NCI-H1105 treated with DMSO at 0.1 percent for 48 hours (cell line): ENCODE data around the gene C6orf136.
A peak's percentile ranks its signal among the peaks of the same experiment; 100 is the strongest.

Source experiments
- DNase-seq: peaks from one replicate; lab custom pipeline; 2025; lab: John Stamatoyannopoulos, UW

Gene C6orf136

DNA sequence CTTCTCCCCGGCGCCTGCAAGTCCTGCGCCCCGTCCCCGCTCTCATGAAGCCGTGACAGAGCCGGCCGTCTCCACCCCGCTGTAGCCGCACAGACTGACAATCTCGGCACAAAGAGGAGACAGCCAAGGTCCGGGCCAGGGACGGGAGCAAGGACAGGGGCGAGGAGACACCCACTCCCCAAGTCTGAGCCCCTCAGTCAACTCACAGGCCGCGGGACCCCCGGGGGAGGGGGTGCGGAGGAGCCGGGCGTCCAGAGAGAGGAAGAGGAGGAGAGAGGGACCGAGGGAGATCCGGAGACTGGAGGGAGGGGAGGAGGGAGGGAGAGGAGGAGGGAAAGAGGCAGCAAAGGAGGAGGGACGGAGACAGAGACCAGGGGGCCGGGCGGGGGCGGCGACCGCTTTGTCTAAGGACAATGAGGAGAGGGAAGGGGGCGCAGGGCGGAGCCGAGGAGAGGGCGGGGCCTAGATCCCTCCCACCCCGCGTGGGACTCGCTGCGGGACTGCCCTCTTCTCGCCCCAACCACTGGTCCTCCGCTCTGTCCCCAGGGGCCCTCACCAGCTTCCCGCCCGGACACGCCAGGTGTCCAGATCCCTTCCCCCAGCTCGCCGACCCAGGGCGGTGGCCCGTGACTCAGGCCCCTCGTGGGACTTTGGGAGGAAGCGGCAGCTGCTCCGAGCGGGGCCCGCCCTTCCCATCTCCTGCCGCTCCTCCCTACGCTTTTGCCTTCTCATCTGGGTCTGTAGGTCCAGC lies 40.1 kb downstream of the C6orf136 start:
- DNase-seq, result peak; percentile 85

DNA sequence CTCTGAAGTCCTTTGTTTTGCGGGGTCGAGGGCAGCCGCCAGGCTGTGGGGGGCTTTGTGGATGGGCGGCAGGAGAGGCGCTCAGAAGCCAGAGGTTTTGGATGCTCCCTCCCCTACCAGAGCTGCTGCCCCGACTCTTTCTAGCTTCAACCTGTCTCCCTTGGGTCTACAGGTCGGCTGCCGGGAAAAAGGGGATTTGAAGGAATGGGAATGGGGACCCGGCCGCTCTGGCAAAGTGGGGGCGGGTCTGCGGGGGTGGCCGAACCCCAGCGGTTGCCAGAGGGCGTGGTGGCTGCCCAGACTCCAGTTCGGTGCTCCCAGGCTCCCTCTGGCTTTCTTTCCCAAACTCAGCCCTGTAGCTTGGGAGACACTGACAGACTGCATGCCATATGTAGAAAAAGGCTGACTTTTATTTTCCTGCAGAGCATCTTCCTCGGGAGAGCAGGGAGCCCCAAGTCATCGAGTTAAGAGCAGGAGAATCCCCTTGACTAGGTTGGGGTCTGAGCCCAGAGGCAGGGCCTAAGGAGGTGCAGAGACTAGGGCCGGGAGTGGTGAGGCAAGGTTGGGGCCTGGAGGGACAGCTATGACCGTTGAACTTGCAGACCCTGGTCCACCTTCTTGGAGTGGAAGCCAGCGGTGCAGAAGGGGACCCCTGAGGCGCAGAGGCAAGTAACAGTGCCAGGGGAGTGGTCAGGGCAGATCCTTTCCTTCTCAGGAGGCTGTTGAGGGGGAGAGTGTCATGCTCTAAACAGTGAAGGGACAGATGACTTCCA lies 40.9 kb downstream of the C6orf136 start:
- DNase-seq, result peak; percentile 22

DNA sequence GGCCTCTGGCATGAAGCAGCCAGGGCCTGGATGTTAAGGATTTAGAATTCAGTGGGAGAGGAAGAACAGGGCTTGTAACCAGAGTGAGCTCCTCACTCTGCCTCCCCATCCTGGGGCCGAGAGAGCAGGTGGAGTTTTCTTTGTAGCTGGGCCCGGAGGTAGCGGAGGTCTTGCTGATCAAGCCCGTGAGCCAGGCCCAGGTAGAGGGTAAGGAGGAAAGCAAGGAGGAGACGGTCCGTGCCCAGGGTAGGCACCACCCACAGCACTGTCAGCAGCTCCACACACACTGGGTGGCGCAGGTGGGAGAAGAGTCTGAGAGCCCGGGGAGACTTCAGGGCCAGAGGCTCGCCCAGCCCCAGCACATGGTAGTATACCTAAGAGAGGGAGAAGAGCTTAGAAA lies 41.6 kb downstream of the C6orf136 start:
- DNase-seq, result no peak

DNA sequence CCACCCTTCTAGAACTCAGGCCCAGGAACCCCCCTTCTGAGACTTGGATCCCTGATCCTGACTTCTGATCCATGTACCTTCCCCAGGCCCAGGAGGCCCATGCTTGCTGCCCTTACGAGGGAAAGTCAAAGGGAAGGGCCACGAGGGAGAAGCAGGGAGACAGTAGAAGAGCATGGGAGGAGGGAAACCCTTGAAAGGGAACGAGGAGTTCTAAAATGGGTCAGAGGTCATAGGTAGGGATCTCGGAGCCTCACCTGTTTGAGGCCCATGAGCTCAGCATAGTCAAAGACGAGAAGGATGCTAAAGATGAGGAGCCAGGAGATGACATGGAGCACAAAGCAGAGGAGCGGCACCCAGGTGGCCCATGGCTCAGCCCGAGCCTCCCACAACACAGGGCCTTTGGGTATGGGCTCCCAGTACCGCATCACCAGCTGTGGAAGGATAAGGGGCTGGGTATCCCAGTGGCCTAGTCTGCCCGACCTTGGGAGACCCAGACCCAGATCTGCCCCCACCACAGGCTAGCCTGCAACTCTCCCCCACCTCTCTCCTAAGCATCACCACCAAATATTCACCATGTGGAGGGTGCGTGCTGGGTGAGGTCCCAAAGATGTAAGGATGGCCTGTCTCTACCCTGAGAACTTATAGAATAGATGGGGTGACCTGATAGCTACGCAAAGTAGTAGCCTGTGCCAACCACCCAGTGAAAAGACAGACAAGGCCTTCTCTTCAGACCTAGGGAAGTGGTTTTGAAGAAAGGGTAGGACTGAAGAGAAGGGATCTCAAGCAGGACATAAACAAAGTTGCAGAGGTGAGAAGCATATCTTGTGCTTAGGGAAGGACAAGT lies 42.3 kb downstream of the C6orf136 start:
- no peak for DNase-seq

- DNase-seq, result no peak
Observed at GRCh38 chr6:30689985-30690384, 43.1 kb downstream of the C6orf136 start.

DNA sequence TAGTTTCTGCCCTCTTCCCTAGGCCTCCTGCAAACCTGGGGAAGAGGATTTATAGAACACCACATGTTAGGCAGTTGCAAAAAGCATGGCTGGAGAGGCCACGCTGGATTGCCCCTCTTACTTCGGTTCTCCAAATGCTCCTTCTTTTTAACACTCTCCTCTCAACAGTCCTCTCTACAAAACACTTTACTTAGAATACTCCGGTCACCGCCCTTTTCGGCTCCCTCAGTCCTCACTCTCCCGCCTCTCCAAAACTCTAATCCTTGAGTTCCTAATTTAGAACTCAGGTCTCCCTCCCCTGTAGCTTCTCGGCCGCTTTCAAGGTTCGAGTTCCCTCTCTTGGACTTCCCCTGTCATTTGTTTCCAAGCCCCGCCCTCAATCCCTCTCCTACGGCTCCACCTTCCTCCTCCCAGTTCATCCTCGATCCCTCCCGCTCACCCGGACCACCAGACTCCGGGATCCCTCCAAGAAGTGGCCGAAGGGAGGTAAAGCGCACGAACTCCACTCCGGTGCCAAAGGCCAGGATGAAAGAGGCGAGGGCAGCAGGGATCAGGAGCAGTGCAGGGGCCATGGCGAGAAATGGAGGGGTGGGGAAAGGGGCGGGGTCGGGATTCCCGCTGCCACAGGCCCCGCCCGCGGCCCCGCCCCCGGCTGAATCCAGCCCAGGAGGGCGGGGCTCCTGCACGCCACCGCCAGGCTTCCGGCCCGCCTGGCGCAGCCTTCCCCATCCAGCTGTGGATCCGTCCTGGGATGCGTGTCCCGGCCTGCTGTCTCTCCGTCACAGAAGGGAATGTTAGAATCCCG lies 43.7 kb downstream of the C6orf136 start, which contains the start of gene NRM:
Gene NRM, minus strand, starts transcription at position 582 of the 805 bp plus-strand sequence. Its CDS starts 10 bp downstream, at position 572.
- DNase-seq, result peak; percentile 87

DNA sequence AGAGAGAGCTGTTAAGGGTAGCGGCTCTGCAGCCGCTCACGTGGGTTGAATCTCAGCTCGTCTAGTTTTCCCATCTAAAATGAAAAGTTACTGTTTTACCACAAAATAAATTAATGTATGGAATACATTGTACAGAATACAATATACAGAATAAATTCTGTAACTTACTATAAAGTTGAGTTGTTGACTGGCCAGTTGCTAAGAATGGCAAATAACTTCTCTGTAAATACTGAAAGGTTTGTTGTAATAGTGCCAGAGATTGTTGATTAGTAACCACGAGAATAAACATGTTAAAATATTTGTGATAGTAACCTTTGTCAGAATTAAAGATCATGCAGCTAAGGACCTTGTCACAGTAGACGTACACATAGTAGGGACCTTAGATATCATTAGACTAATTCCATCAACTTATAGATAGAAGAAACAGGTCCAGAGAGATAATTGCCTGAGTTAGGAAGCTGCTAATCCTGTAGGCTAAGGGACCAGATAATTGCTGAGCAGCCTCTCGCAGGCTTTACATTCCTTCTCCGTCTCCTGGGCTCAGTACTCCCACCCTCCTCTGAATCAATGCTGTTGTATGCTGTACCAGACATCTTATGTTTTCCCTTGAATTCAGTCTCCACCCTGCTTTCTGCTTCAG lies 44.4 kb downstream of the C6orf136 start:
- DNase-seq, result peak; percentile 7

DNA sequence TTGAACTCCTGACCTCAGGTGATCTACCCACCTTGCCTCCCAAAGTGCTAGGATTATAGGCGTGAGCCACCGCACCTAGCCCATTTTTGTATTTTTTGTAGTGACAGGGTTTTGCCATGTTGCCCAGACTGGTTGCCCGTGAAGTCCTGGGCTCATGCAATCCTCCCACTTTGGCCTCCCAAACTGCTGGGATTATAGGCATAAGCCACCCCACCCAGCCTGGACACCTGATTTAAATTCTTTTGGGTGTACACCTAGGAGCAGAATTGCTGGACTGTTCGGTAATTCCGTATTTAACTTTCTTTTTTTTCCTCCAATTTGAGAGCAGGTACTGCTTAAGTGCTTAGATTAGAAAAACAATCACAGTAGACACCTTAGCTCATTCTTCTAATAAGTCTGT lies 49.5 kb downstream of the C6orf136 start:
- DNase-seq, result no peak

DNA sequence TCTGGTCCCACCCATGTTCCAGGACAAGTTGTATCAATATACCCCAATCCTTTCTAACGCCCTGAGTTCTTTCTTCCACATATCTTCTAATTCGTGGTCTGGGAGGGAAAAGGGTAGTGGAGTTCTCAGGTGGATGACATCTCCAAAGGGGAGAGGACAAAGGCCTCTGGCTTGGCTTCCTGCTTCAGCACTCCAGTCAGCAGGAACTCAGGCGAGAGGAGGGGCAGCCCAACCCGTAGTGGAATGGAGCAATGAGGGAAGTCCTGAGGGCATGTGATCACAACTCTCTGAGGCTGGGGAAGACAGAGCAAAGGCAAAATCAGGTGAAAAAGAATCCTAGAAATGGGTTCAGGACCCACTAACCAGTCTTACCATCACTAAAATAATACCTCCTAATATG lies 53.4 kb downstream of the C6orf136 start:
- no peak for DNase-seq
